NCI-H524 treated with DMSO at 0.1 percent for 48 hours (cell line): ENCODE data around the gene SESTD1.
"Not testable (repeated sequence)": the region's sequence is repeated elsewhere in the genome, so short reads cannot be mapped to it uniquely, and the experiment has no call there.

Source experiments
- DNase-seq: peaks from one replicate; lab custom pipeline; 2025; lab: John Stamatoyannopoulos, UW

SESTD1 gene

DNA sequence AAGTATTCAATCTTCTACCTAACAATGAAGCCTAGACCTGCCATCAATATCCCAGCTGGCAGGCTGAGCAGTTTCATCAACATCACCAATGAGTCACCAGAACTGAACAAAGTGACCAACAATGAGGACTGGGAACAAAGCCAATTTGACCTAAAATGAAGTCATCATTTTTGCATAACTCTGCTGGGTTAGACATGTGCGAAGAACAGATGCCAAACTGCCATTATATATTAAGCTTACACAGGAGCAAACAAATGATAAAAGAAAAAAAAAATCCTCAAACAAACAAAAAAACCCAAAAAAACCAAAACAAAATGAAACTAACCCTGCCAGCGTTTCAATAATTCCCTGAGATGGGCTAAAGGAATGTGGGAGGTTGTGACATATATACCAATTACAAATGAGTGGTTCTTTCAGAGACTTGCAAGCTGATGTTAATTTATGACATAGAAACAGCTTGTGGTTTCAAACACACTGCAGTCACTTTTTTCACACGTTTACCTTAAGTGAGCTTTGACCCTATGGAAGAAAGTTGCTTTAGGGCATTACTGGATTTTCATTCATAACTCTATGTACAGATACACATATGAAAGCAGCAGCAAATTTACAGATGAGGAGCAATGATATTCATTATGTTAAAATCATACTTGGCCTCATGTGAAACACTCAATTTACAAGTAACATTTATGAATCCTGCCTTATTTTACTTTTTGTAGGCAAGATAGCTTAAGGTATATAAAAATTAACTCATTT is 157.8 kb downstream of the SESTD1 start:
- no peak for DNase-seq

DNA sequence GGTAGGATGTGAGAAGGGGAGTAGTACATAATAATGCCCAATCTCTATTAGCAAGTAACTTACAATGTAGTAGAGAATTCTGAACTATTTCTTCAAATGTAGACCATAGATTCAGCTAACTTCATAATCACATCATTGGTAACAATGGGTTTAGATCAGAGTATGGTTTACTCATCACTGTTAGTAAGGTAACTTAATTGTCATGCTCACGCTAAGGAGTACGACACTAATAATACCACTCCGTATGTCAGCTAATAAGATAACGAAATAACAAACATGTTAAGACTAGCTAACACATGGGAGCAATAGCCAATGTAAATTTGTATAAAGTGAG is 158.3 kb downstream of the SESTD1 start:
- no peak for DNase-seq

- no peak for DNase-seq
These were observed 159.9 kb downstream of the SESTD1 start for GRCh38 chr2:179104736-179105135.

DNA sequence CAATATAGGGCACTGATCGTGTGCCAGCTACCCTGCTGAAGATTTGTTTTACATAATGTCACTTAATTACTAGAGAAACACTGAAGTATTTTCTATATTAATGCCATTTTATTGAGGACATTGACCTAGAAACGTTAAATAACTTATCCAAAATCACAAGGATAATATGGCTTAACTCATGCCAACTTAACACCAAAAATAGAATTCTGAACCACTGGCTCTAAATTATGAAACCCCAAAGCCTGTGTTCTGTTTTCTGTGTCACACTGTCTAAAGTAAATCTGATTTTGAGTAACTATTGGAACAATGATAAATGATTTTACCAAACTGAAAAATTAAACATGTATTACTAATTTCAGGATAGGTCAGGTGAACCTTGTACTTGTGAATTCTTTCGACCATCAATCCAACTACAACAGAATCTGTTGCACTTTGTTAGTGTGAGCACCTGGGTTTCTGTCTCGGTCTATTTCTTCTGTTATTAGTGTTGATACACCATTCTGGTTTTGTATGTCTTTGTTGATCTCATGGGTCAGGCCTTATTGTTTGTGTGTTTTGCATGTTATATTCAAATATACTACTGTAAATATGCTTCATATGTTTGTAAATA is 166.4 kb downstream of the SESTD1 start:
- DNase-seq = no peak

- no peak for DNase-seq
These were observed 167.5 kb downstream of the SESTD1 start for GRCh38 chr2:179097131-179097530.

DNA sequence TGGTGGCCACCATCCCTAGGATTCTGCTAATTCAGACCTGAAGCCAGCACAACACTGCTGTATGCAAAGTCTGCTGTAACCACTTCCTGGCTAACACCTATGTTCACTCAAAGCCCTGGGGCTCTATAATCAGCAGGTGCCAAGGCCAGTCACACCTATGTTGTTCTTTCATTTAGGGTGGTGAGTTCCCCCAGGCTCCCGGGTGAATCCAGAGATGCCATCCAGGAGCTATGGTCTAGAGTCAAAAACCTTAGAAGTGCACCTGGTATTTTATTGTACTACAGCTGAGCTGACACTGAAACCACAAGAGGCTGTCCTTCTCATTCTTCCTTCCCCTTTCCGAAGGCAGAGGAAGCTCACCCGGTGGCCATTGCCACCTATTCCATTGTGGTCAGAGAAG is 168.5 kb downstream of the SESTD1 start:
- no peak for DNase-seq

DNA sequence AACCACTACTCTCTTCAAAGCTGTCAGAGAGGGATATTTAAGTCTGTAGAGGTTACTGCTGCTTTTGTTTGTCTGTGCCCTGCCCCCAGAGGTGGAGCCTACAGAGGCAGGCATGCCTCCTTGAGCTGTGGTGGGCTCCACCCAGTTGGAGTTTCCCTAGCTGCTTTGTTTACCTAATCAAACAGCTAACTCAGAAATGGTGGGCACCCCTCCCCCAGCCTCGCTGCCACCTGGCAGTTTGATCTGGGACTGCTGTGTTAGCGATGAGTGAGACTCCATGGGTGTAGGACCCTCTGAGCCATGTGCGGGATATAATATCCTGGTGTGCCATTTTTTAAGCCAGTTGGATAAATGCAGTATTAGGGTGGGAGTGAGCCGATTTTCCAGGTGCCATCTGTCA is 171.7 kb downstream of the SESTD1 start:
- not testable (repeated sequence) for DNase-seq

DNA sequence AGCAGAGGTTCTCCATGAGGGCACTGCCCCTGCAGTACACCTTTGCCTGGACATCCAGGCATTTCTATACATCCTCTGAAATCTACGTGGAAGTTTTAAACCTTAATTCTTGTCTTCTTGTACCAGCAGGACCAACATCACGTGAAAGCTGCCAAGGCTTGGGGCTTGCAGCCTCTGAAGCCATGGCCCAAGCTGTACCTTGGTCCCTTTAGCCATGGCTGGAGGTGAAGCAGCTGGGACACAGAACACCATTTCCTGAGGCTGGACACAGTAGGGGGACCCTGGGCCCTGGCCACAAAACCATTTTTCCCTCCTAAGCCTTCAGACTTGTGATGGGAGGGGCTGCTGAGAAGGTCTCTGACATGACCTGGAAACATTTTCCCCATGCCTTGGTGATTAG is 181.9 kb downstream of the SESTD1 start:
- DNase-seq = no peak

- DNase-seq = no peak
These were observed 182.7 kb downstream of the SESTD1 start for GRCh38 chr2:179081954-179082353.

DNA sequence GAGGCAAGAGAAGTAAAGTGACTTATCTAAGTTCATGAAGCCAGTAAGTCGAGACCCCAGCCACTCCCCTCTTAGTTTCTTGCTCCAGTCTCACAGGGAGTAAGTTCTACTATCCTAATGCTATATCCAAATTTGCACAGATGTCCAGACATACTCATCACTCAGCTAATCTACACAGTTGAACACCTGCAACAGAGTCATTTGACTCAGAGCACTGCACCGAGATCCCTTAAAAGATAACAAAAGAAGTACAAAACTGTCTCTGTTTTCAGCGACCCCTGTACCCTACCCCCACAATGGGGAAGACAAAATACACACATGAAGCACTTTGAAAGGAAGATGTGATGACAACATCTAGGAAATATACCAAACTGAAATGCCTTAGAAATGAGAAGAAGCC is 192.1 kb downstream of the SESTD1 start:
- DNase-seq = no peak

GRCh38 chr2:179071810-179072355 is 192.7 kb downstream of the SESTD1 start:
- DNase-seq = no peak

DNA sequence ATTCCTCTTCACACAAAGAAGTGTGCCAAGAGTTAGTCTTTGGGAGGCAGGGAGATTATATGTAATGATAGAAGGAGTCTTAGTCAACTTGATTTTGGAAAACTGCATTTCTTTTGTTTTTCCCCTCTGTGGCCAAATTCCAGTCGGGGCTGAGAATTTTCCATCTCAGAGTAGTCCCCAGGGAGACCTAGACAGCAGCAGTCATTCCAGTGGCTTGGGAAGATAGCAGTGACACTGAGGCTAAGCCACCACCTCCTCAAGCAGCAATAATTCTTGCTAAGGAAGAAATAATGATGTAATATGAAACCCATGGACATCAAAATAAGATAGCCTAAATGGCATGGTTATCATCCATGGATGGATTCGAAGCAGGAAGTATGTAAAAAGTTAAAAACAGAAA is 193.7 kb downstream of the SESTD1 start:
- no peak for DNase-seq

DNA sequence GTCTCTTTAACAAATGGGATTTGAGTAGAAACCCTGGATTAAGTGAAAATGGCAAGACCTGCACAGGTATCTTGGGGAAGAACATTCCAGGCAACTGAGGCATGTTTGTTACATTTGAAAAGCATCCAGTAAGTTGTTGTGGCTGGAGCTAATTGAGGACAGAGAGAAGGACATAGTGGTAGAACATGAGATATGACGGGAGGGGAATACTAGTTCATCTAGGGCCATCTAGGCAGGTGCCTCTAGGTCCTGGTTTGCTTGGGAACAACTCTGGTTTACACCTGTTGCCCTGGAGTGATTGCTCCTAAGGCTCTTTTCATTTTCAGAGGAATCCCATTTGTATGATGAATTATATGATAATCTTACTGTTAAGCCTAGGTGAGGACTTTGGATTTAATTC is 194.9 kb downstream of the SESTD1 start:
- no peak for DNase-seq

- no peak for DNase-seq
These were observed 195.5 kb downstream of the SESTD1 start for GRCh38 chr2:179068991-179069643.

DNA sequence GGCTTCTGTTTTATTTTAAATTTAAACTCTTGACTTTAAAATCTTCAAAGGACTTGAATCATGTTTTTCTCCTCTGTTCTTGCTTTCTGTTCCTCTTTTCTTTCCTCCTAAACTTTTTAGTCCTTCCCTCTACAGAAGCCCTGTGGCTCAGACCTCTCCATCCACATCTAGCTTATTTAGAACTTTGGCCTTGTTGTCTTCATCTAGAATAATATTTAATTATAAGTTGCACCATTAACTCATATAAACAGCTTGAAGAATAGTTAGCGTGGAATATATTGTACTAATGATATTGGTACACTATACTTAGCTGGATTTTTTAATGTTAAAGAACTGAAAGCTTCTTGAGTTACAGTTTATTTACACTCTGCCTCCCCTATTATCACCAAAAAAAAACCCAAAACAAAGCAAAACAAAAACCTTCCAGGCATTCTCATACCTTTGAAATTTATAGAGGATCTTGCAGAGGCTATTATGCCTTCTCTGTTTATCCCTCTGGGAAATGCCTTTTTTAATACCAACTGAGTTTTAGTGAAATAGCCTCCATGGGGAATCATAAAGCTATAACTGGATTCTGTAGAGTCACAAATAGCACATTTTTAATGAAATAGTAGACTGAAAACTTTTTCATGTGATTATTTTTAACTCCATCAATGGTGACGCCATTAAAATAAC is 205.5 kb downstream of the SESTD1 start:
- DNase-seq = no peak

- DNase-seq = no peak
These were observed 206.9 kb downstream of the SESTD1 start for GRCh38 chr2:179057737-179058136.

DNA sequence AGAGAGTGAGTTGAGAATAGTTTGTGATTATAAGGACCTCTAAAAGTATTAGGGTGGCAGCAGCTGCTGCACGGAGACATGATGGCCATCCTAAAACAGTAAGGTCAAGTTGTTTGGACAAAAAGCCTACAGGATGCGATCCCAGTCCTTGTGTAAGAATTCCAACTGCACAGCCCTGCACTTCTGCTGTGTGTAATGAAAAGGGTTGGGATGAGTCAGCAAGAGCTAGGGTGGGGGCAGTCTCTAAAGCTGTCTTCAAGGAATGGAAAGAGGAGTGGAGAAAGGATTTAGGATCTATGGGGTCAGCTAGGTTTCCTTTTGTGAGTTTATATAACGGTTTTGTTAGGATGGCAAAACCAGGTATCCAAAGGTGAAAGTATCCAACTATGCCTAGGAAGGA is 211.1 kb downstream of the SESTD1 start:
- DNase-seq = not testable (repeated sequence)
